ENCODE measurements around the gene SLC7A1. TPM values are rescaled to one million over a fixed set of nuclear protein-coding genes. Genes with fewer than 3 reads are reported as not detected.
A peak's percentile ranks its signal among the peaks of the same experiment; 100 is the strongest.

SLC7A1 gene
- total and polyA plus RNA-seq, 2 experiments from 2014 or later, result 6.0 to 13.6 TPM

- TF ChIP-seq CTCF (IDR thresholded peaks at IDR 0.05; ENCODE audit: low read depth, low read length), result no peak
- Histone ChIP-seq H3K36me3 (no peaks in the 10 kb centered on the region), H3K4me3 (no peak overlapping the region), H3K9me3 (ENCODE audit: low read depth) (no peaks in the 10 kb centered on the region), H3K27ac (no peak overlapping the region), H3K27me3 (no peaks in the 10 kb centered on the region), H3K4me1 (ENCODE audit: low read depth) (peaks cover 16% of the 10 kb centered on the region)
- no peak for DNase-seq (ENCODE audit: low read depth in 1 of 2, low spot score in 1 of 2)
Measured at GRCh38 chr13:29507356-29507755, 88.1 kb downstream of the SLC7A1 start.

- no peak for TF ChIP-seq CTCF (IDR thresholded peaks at IDR 0.05; ENCODE audit: low read depth, low read length)
- Histone ChIP-seq H3K36me3 (no peaks in the 10 kb centered on the region), H3K27me3 (no peaks in the 10 kb centered on the region), H3K4me1 (ENCODE audit: low read depth) (peaks cover 16% of the 10 kb centered on the region), H3K27ac (no peak overlapping the region), H3K9me3 (ENCODE audit: low read depth) (no peaks in the 10 kb centered on the region), H3K4me3 (no peak overlapping the region)
- DNase-seq (ENCODE audit: low read depth in 1 of 2, low spot score in 1 of 2), result no peak
Measured at GRCh38 chr13:29505950-29506349, 89.5 kb downstream of the SLC7A1 start.

- no peak for DNase-seq (ENCODE audit: low read depth in 1 of 2, low spot score in 1 of 2)
- Histone ChIP-seq H3K4me3 (no peak overlapping the region), H3K4me1 (ENCODE audit: low read depth) (peaks cover 16% of the 10 kb centered on the region), H3K9me3 (ENCODE audit: low read depth) (no peaks in the 10 kb centered on the region), H3K36me3 (no peaks in the 10 kb centered on the region), H3K27me3 (no peaks in the 10 kb centered on the region), H3K27ac (no peak overlapping the region)
- no peak for TF ChIP-seq CTCF (IDR thresholded peaks at IDR 0.05; ENCODE audit: low read depth, low read length)
Measured at GRCh38 chr13:29505511-29505910, 90.0 kb downstream of the SLC7A1 start.

GRCh38 chr13:29504691-29505090 lies 90.8 kb downstream of the SLC7A1 start:
- H3K36me3 ChIP-seq, result no peaks in the 10 kb centered on the region
- H3K9me3 ChIP-seq (ENCODE audit: low read depth), result no peaks in the 10 kb centered on the region
- no peak for TF ChIP-seq CTCF (IDR thresholded peaks at IDR 0.05; ENCODE audit: low read depth, low read length)
- no peaks in the 10 kb centered on the region for H3K27me3 ChIP-seq
- no peak for DNase-seq (ENCODE audit: low read depth in 1 of 2, low spot score in 1 of 2)
- H3K4me3 ChIP-seq, result no peak overlapping the region
- H3K4me1 ChIP-seq (ENCODE audit: low read depth), result peaks cover 13% of the 10 kb centered on the region
- H3K27ac ChIP-seq, result no peak overlapping the region

- Histone ChIP-seq H3K36me3 (peaks cover 6% of the 10 kb centered on the region), H3K4me3 (no peak overlapping the region), H3K9me3 (ENCODE audit: low read depth) (no peaks in the 10 kb centered on the region), H3K27ac (no peak overlapping the region), H3K27me3 (no peaks in the 10 kb centered on the region), H3K4me1 (ENCODE audit: low read depth) (peaks cover under 1% of the 10 kb centered on the region)
- no peak for TF ChIP-seq CTCF (IDR thresholded peaks at IDR 0.05; ENCODE audit: low read depth, low read length)
- peak in 1 of 2 donors; percentile 25 for DNase-seq (ENCODE audit: low read depth in 1 of 2, low spot score in 1 of 2)
Measured at GRCh38 chr13:29503041-29503837, 92.2 kb downstream of the SLC7A1 start.

Measured in cardiac muscle cell (in vitro differentiated cells and primary cell).